HG02938 (cell line): Measurements from ENCODE around the gene GABRR2.

Experiments used
- ATAC-seq: cut with Tn5 transposase; IDR thresholded peaks from one replicate; pipeline ENCODE4 v1.9.1; 2021; ENCODE audit warnings: mild to moderate bottlenecking, moderate library complexity; ENCODE audit not compliant: unreplicated experiment

GABRR2 gene

GRCh38 chr6:89216411-89216810 is 98.7 kb downstream of the GABRR2 start:
- no peak for ATAC-seq

DNA sequence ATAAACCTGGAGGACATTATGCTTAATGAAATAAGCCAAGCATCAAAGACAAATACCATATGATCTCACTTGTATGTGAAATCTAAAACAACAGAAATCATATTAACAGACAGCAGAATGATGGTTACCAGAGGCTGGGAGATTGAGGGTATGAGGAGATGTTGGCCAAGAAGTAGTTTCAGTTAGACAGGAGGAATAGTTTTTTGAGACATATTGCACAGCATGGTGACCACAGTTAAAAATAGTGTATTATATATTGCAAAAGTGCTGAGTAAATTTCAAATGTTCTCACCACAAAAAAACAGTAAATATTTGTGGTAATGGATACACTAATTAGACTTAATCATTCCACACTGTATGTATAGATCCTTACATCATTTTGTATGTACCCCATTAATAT is 99.7 kb downstream of the GABRR2 start:
- no peak for ATAC-seq

DNA sequence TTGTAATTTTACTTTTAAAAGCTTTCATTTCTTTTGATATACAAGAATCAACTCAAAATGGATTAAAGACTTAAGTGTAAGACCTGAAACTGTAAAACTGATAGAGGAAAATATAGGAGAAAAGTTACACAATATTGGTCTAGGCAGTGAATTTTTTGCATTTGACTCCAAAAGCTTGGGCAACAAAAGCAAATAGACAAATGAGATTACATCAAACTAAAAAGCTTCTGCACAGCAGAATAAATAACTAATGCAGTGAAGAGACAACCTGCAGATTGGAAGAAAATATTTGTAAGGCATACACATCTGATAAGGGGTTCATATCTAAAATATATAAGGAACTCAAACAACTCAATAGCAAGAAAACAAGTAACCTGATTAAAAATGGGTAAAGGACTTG is 100.9 kb downstream of the GABRR2 start:
- ATAC-seq, result no peak

GRCh38 chr6:89212472-89212871 is 102.6 kb downstream of the GABRR2 start:
- no peak for ATAC-seq

DNA sequence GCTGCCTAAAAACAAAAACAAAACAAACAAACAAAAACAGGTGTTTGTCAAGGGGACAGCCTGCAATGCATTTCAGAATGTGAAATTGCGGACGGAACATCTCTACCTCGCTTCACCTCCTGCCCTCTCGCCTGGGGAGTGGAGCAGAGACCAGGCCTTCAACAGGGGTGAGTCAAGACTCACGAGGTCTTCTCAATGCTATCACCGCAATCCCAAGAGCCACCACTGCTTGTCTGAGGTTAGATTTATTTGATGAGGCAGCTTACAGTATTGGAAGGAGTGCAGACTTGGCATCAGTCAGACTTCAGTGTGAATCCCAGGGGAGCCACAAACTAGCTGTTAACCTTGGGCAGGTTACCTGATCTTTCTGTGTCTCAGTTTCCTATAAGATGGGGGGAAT is 105.6 kb downstream of the GABRR2 start:
- ATAC-seq, result no peak

DNA sequence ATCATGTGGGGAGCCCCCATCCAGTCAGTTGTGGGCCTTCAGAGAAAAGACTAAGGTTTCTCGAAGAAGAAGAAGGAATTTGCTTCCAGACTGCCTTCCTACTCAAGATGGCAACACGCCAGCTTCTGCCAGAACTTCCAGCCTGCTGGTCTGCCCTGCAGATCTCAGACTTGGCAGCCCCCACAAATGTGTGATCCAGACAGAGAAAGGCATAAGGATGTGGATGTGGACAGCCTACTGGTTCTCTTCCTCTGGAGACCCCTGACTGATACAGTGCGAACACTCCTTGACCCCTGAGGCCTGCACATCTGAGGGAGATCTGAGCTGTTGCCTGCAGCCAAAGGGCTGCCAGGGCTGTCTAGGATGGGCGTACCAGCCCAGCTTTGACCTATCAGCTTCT is 106.5 kb downstream of the GABRR2 start:
- ATAC-seq, result no peak
